NCI-H748 treated with DMSO at 0.1 percent for 48 hours (cell line): ENCODE measurements around the gene GATAD2A.

Experiments
- DNase-seq: peaks from one replicate; lab custom pipeline; 2025; lab: John Stamatoyannopoulos, UW

Gene GATAD2A

DNA sequence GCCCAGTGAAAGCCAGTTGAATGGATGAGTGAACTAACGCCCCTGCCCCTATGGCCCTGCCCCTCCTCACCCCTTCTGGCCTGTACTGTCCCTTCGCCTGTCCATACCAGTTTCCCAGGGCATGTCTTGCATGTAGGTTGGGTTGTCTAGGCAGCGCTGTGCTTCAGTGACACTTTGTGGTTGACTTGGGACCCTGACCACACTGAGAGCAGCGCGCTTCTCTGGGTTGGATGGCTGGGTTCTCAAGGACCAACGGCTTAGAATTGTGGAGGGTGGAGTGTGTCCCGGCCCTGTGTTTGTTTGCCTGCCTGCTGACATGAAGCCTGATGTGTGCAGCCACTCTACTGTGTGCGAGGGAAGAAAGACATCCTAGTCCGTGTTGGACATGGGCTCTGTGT lies 15.8 kb downstream of the GATAD2A start:
- DNase-seq = no peak

DNA sequence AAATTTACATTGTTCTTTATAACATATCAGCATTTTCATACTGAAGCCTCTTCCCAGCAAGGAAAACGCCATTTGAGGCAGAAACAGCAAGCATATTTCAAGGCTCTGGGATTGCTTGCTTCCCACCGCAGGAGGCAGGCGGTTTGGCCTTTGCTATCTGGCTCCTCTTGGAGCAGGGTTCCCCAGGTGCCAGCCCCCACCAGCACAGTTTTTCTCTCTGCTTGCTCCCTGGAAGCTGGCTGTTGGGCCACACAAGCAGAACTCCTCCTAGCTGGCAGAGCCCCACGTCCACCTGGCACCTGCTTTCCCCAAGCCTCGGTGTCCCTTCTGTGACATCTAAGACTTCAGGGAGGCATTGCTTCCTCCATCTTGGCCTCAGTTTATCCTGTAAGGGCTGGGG lies 16.7 kb downstream of the GATAD2A start:
- no peak for DNase-seq

DNA sequence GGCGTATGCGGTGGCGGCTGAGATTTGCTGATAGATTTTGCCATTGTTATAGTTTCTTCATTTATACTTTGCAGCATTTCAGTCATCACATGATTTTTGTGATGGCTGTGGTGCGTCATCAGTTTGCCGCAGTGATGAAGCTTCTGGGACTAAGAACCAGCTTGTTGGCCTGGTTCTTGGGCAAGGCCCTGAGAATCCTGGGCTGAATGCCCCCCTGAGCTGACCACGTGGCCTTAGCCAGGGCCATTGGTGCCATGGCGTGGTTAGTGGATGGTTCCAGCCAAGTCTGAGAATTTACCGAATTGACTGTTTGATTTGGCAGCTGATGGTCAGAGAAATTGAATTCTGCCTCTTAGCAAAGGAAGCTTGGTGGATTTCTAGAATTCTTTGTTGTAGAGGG lies 17.8 kb downstream of the GATAD2A start:
- no peak for DNase-seq

DNA sequence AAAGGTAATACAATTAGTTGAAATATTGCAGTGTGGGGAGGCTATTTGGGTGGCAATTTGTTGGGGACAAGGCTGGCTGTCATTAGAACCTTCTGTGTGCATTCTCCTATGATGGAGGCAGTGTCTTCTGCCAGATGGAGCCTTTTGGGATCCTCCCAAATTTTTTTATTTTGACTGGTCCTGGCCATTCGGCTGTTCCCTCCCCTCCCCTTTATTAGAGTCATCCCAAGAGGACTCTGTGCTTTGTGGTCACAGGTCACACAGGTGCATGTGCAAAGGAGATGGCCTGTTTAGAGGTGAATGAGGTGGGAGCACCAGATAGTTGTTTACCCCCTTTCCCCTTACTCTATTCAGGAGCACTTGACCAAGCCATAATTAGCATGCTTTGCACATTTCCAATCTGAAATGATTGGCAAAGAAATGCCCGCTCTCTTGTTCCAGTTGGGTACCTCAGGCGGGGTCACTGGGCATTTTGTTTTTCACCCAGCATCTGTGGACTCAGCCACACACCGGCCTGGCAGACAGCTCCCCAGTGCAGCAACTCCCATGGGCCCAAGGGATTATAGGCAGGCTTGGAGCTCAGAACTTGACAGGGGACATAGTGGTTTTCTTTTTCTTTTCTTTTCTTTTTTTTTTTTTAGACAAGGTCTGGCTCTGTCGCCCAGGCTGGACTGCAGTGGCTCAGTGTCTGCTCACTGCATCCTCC lies 19.8 kb downstream of the GATAD2A start:
- no peak for DNase-seq

DNA sequence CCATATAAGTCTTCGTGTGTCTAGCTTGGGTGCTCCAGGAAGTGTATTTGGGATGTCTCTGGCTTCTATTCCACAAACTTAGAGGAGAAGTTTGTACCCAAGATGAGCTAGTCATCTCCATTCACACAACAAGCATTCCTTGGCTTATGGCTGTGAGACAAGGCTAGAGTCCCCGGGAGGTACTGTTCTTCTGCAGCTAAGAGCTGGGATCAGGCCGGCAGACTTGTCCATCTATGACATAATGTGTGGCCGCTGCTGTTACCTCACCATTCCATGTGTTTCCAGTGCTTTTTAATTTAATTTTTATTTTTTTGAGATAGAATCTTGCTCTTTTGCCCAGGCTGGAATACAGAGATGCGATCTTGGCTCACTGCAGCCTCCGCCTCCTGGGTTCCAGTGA lies 20.7 kb downstream of the GATAD2A start:
- no peak for DNase-seq

DNA sequence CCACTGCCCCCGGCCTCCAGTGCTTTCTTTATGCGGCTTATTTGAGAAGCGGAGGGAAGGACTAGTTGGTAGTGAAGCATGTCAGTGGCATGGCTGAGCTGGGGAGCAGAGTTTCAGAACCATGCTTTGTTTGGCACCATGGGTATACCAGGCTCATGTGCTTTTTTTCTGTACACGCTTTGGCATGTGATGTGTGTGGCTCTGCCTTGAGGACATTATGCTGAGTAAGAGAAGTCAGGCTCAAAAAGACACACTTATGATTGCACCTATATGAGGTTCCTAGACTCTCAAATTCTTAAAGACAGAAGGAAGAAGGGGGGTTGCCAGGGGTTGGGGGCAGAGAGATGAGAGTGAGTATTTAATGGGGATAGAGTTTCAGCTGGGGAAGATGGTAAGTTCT lies 21.3 kb downstream of the GATAD2A start:
- no peak for DNase-seq

DNA sequence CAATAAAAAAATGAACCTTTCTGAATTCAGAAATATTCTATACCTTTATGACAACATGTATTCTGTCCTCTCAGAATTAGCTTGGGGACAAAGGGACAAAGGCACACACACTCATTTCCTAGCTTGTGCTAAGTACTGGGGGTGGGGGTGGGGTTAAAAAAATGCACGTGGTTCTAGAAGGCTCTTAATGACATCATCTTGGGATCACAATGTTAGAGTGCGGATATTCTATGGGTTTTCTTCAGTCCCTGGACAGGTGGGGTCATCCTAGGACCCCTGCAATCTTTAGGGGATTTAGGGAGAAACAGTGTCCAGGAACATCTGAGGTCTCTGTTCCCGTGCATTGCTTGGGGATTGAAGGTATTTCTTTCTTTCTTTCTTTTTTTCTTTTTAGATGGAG lies 21.8 kb downstream of the GATAD2A start:
- DNase-seq = no peak

DNA sequence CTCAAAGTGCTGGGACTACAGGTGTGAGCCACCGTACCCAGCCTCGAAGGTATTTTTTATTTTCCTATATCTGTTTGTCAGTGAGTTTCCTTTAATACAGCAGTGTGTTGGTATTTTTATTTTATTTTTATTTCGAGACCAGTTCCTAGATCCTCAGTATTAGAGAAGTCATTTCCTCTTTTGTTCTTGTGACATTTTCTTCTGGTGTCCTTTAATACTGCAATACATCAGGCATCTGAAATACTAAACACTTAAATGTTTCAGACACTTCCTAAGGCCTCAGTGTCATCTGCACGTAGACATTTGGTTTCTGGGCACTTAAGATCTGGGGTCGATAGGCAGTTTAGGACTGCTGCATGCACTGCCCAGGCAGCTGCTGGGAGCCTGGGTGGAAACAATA lies 22.5 kb downstream of the GATAD2A start:
- DNase-seq = no peak

DNA sequence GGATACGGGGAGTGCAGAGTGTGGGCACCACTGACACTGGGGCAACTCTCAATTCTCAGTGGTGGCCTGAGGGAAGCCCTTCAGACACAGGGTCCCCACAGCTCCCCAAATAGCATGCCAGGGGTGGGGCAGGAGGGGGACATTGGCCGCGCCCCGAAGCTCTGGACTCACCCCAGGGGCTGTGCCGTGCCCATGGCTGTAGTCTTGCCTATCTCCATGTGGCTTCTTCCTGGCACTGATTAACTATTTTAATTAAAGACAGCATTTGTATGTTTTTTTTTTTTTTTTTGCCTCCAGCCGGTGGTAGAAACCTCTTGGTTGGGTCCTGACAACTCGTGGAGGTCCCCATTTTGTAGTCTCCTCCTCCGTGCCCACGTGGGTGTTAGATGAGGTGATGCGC lies 23.3 kb downstream of the GATAD2A start:
- DNase-seq = no peak

DNA sequence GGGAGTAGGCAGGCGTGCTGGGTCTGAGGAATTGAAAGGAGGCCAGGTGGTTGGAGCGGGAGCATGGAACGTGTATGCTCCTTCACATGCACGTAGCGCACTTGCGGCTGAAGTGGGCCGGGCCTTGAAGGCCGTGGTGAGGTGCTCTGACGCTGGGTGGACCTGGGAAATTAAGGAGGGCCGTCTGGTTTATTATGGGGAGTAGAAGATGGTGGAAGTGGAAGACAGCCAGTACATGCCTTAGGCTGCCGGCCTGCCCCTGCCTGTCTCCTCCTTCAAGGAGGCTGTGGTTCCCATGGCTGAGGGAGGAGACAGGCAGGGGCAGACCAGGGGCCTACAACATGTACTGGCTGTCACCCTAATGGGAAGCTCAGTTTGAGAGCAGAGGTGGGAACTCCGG lies 23.9 kb downstream of the GATAD2A start:
- no peak for DNase-seq

DNA sequence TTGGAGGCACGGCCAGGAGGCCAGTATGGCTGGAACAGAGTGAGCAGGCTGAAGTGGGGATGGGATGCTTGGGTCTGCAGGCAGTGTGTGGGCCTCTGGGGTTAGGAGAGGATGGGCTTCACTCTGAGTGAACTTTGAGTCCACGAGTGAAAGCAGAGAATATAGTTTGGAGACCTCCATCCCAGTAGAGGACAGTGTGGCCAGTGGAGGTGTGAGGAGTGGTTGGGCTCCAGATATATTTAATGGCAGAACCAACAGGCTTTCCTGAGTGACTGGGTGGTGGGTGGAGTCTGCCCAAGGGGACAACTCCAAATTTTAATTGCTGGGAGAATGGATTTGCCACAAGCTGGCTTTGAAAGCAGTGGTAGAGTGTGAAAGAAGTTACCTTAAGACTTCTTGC lies 27.3 kb downstream of the GATAD2A start:
- DNase-seq = no peak

DNA sequence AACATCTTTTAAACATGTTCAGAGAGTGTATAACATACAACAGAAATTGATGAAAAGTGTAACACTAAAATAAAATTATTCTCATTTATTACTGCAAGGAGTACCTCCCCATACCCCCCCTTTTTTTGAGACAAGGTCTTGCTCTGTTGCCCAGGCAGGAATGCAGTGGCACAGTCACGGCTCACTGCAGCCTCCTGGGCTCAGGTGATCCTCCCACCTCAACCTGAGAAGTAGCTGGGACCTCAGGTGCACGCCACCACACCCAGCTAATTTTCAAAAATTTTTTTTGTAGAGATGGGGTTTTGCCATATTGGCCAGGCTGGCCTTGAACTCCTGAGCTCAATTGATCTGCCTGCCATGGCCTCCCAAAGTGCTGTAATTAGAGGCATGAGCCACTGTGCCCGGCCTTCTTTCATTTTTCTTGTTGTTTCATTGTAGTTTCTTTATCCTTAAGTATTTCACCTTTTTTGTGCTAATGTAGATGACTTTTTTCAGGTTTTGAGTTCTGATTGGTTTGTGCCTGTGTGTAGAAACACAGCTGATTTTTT lies 28.3 kb downstream of the GATAD2A start:
- DNase-seq = no peak

DNA sequence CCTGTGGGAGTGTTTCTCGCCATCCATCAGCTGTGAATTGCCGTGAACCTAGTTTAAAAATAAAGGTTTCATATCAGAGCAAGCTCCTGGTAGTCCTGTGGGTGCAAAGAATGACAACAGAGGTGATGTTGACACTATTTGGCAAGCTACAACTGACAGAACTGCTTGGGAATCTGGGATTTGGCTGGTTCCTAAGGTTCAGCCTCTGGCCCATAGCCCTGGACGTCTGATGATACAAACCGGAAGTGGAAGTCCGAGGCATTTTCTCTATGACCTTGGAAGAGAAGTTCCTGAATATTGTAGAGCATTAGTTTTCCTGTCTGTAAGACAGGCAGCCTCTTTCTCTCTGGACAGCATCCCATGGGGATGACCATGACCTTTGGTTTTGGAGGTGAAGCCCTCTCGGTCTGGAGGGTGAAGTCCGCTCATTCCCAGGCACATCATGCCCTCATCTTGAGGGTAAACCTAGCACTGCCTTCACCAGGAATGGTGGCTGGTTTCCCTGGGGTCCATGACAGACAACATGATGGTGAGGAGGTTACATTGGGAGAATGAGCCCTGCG lies 29.1 kb downstream of the GATAD2A start:
- no peak for DNase-seq

DNA sequence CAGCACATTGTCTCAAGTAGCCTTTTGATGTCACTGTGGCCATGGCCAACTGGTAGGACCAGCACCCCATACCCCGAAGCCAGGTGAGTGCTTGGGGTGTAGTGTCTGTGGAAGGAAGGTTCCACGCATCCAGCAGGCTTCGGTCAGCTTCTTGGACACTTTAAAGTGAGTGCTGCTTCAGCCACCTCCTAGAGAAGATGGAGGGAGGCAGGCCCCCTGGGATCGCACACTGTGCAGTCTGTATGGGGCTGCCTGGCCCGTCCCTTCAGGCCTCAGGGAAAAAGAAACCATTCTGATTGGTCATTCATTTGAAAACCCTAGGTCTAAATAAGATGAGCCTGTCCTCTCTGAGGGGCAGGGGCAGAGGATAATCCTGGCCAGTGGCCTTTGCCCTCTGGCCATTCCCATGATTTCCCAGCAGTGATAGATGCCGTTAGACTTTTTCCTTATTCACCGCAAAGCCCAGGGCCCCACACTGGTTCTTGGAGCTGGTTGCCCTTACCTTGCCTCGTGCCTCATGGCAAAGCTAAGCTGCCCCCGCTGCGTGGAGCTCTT lies 30.7 kb downstream of the GATAD2A start:
- DNase-seq = no peak

DNA sequence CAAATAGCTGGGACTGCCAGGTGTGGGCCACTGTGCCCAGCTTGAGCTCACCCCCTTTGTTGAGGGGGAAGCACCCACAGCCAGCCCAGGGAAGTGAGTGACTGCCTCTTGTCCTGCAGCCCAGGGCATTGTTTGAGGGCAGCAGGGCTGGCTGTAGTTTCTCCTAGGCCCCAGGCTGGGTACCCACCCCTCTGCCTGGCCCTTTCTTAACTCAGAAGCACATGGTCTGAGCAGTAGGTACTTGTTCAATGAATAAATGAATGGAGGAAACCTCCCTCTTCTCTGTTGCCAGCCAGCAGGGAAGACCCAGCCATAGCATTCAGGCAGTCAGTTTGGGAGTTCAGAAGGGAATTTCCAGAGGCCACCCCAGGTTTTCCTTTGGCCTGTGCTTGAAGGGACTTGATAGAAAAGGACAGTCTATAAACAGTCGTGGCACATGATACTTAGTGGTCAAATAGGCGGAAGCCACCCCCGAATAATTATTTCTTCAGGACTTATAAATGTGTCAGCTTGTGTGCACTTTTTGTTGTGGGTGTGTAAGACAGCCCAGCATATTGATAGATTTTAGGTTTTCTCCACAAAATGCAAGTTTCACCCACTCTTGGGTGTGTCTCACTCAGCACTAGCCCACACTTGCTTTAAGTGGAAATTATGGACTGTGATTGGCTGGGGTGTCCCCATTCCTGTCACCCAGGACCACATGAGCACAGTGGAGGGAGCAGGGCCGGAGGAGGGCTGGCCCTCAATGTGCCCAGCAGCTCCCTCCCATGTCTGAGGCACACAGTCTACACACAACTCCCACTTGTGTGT lies 33.1 kb downstream of the GATAD2A start:
- no peak for DNase-seq

DNA sequence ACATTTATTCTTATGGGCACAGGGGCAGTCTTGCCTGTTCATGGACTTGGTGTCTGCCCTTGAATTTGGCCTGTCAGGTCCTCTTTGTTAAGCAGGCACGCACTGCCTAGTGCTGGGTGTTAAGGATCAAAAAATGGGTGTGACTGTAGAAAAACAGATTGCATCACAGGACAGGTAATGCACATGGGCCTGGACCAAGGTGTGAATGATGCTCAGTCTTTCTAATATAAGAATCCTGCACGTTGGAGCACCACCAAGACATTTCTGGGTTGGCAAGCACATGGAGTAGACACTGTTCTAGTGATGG lies 33.7 kb downstream of the GATAD2A start:
- no peak for DNase-seq

DNA sequence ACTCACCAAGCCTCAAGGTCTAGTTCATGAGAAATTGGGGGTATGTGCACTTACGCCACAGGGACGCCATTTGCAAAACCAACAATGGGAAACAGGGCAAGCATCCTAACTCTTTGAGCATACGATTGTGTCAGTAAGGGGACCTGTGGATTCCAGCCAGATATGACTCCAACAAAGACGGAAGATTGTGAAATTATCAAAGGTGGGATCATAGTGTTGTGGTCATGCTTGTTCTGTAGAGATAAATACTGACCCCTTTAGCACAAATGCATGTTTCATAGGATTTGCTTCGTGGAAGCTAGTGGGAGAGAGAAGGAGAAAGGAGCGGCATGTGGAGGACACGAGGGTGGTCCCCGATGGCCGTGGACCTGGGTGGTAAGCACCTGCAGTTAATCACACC lies 37.8 kb downstream of the GATAD2A start:
- DNase-seq = no peak

DNA sequence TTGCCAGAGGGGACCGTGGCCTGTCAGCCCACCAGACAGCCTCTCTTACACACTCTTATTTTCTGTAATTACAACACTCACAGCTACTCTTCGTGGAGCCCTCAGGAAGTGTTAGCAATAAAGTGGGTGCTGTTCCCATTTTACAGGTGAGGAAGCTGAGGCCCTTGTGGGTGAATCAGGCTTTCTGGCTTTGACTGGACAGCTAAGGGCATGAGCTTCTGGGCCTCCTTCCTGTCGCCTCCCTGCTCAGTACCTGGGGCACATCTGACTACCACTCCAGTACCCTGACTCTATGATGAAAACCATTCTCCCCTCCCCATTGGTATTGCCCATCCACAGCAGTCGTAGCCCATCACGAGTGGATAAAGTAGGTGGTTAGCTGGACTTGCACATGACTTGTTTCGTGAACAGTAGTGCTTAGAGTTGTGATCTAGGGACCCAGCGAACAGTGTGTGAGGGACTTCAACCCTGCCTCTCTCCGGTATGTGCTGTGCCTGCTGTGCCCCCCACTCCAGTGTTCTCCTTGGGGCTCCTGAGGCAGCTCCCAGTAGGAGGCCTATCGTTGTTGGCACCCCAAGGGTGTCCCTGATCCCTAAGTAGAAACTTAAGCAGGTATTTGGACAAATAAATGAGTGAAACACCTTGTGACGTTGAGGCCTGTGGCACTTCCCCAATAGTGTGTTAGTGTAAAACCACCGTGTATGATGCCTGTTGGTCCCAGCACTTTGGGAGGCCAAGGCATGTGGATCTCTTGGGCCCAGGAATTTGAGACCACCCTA lies 38.6 kb downstream of the GATAD2A start:
- DNase-seq = no peak

DNA sequence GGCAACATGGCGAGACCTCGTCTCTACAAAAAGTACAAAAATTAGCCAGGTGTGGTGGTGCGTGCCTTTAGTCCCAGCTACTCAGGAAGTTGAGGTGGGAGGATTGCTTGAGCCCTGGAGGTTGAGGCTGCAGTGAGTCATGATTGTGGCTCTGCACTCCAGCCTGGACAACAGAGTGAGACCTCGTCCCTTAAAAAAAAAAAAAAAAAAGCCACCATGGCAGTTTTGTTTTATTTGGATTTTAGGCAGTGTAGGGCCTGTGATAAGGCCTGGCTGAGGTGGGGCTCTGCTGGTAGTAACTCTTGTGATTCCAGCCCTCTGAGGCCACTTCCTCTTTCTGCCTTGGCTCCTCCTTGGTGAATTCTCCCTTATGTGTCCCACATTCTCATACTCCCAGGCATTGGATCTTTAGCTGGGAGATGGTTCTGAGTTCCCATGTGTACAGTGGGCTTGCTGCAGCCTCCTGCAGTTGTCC lies 39.2 kb downstream of the GATAD2A start:
- no peak for DNase-seq

DNA sequence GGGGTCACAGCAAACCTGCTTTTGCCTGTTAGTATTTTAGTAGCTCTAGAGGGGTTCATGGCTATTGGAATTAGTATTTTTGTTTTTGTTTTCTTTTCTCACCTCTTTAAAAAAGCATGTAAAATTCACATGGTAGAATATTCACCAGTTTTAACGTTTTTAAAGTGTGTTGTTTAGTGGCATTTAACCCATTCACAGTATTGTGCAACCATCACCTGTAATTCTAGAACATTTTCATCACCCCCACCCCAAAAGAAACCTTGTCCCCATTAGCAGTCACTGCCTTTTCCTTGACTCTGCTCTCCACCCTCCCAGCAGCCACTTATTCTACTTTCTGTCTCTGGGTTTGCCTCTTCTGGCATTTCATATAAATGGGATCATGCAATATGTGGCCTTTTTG lies 39.8 kb downstream of the GATAD2A start:
- DNase-seq = no peak

DNA sequence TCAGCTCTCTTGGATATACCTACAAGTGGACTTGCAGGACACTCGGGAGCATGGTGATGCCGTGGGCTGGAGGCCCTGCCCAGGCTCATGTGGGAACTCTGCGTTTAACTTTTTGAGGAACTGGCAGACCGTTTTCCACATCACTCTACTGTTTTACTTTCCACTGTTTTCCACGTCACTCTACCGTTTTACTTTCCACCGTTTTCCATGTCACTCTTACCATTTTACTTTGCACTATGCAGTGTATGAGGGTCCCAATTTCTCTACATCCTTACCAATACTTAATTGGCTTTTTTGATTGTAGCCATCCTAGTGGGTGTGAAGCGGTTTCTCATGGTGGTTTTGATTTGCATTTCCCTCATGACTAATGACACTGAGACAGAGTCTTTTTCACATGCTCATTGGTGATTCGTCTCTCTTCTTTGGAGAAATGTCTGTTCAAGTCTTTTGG lies 40.5 kb downstream of the GATAD2A start:
- DNase-seq = no peak
